ENCODE results near the gene RAB3C.

DNA sequence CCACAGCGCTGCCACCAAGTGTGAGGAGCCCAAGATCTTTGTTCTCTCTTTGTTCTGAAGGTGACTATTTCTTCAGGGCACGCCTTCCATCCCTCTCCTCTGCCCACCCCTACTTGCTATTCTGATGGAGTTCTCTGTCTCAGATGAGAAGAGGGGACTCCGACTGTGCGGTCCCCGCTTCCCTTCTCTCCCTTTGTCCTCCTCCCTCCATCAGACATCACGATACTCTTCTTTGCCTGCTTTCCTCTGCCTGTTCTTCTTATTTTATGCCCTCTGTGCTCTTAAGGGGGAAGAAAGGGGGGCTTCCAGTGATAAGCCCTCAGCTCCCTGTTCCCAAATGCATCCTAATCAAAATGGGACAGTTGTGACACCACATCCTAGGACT lies 307.8 kb downstream of the RAB3C start:
- TF ChIP-seq, protein P1, sequence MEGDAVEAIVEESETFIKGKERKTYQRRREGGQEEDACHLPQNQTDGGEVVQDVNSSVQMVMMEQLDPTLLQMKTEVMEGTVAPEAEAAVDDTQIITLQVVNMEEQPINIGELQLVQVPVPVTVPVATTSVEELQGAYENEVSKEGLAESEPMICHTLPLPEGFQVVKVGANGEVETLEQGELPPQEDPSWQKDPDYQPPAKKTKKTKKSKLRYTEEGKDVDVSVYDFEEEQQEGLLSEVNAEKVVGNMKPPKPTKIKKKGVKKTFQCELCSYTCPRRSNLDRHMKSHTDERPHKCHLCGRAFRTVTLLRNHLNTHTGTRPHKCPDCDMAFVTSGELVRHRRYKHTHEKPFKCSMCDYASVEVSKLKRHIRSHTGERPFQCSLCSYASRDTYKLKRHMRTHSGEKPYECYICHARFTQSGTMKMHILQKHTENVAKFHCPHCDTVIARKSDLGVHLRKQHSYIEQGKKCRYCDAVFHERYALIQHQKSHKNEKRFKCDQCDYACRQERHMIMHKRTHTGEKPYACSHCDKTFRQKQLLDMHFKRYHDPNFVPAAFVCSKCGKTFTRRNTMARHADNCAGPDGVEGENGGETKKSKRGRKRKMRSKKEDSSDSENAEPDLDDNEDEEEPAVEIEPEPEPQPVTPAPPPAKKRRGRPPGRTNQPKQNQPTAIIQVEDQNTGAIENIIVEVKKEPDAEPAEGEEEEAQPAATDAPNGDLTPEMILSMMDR (IDR thresholded peaks at IDR 0.05), result no peak
- no peak for TF ChIP-seq POLR2A (IDR thresholded peaks at IDR 0.05)
- no peak for TF ChIP-seq POLR2AphosphoS5 (IDR thresholded peaks at IDR 0.05)

Measured in breast epithelium (tissue), 3 donors.